Measurements from ENCODE around the gene ALPK3. TPM values are rescaled to one million over a fixed set of nuclear protein-coding genes. Genes with fewer than 3 reads are reported as not detected.

ALPK3 gene
- total RNA-seq, 1 donor from 2014 or later: 0.34 TPM

GRCh38 chr15:84804005-84804900 is 12.9 kb upstream of the ALPK3 start:
- H3K4me3 Mint-ChIP-seq (ENCODE audit: low read depth): no peak overlapping the region
- peaks cover 44% of the 10 kb centered on the region for H3K36me3 Mint-ChIP-seq (ENCODE audit: low read depth)
- no peaks in the 10 kb centered on the region for H3K27me3 Mint-ChIP-seq (ENCODE audit: low read depth)
- intact Hi-C loops (cut with micrococcal nuclease): no loop called here
- no peak for DNase-seq (ENCODE audit: low spot score)
- no peak overlapping the region for H3K27ac Mint-ChIP-seq
- no peaks in the 10 kb centered on the region for H3K9me3 Mint-ChIP-seq
- peaks cover 9% of the 10 kb centered on the region for H3K4me1 Mint-ChIP-seq (ENCODE audit: low read depth)

- Mint-ChIP-seq H3K4me1 (ENCODE audit: low read depth) (peaks cover 9% of the 10 kb centered on the region), H3K27me3 (ENCODE audit: low read depth) (no peaks in the 10 kb centered on the region), H3K4me3 (ENCODE audit: low read depth) (no peak overlapping the region), H3K36me3 (ENCODE audit: low read depth) (peaks cover 42% of the 10 kb centered on the region), H3K9me3 (no peaks in the 10 kb centered on the region), H3K27ac (no peak overlapping the region)
- DNase-seq (ENCODE audit: low spot score): no peak
- intact Hi-C loops (cut with micrococcal nuclease): no loop called here
Observed at GRCh38 chr15:84805221-84805620, 11.9 kb upstream of the ALPK3 start.

- Mint-ChIP-seq H3K27me3 (ENCODE audit: low read depth) (no peaks in the 10 kb centered on the region), H3K4me3 (ENCODE audit: low read depth) (no peak overlapping the region), H3K4me1 (ENCODE audit: low read depth) (peaks cover 9% of the 10 kb centered on the region), H3K9me3 (no peaks in the 10 kb centered on the region), H3K27ac (no peak overlapping the region), H3K36me3 (ENCODE audit: low read depth) (peaks cover 35% of the 10 kb centered on the region)
- intact Hi-C loops (cut with micrococcal nuclease): no loop called here
- no peak for DNase-seq (ENCODE audit: low spot score)
Observed at GRCh38 chr15:84807228-84807627, 9.9 kb upstream of the ALPK3 start.

GRCh38 chr15:84810073-84810840 is 6.9 kb upstream of the ALPK3 start:
- intact Hi-C loops (cut with micrococcal nuclease): no loop called here
- no peak overlapping the region for H3K4me3 Mint-ChIP-seq (ENCODE audit: low read depth)
- no peak for DNase-seq (ENCODE audit: low spot score)
- H3K9me3 Mint-ChIP-seq: no peaks in the 10 kb centered on the region
- H3K27ac Mint-ChIP-seq: no peak overlapping the region
- H3K27me3 Mint-ChIP-seq (ENCODE audit: low read depth): no peaks in the 10 kb centered on the region
- peaks cover 9% of the 10 kb centered on the region for H3K4me1 Mint-ChIP-seq (ENCODE audit: low read depth)
- peaks cover 7% of the 10 kb centered on the region for H3K36me3 Mint-ChIP-seq (ENCODE audit: low read depth)

- peaks cover 9% of the 10 kb centered on the region for H3K4me1 Mint-ChIP-seq (ENCODE audit: low read depth)
- H3K36me3 Mint-ChIP-seq (ENCODE audit: low read depth): peaks cover 4% of the 10 kb centered on the region
- intact Hi-C loops (cut with micrococcal nuclease): no loop called here
- no peak for DNase-seq (ENCODE audit: low spot score)
- no peaks in the 10 kb centered on the region for H3K9me3 Mint-ChIP-seq
- no peak overlapping the region for H3K4me3 Mint-ChIP-seq (ENCODE audit: low read depth)
- H3K27ac Mint-ChIP-seq: no peak overlapping the region
- H3K27me3 Mint-ChIP-seq (ENCODE audit: low read depth): peaks cover 4% of the 10 kb centered on the region
Observed at GRCh38 chr15:84811151-84811550, 6.0 kb upstream of the ALPK3 start.

- intact Hi-C loops (cut with micrococcal nuclease): no loop called here
- Mint-ChIP-seq H3K27ac (no peak overlapping the region), H3K4me3 (ENCODE audit: low read depth) (no peak overlapping the region), H3K27me3 (ENCODE audit: low read depth) (peaks cover 6% of the 10 kb centered on the region), H3K9me3 (no peaks in the 10 kb centered on the region), H3K36me3 (ENCODE audit: low read depth) (no peaks in the 10 kb centered on the region), H3K4me1 (ENCODE audit: low read depth) (peaks cover 8% of the 10 kb centered on the region)
- DNase-seq (ENCODE audit: low spot score): no peak
Observed at GRCh38 chr15:84811828-84812227, 5.3 kb upstream of the ALPK3 start.

GRCh38 chr15:84812842-84813241 is 4.3 kb upstream of the ALPK3 start:
- intact Hi-C loops (cut with micrococcal nuclease): no loop called here
- Mint-ChIP-seq H3K27ac (no peak overlapping the region), H3K9me3 (no peaks in the 10 kb centered on the region), H3K4me1 (ENCODE audit: low read depth) (peaks cover 2% of the 10 kb centered on the region), H3K36me3 (ENCODE audit: low read depth) (no peaks in the 10 kb centered on the region), H3K27me3 (ENCODE audit: low read depth) (peaks cover 6% of the 10 kb centered on the region), H3K4me3 (ENCODE audit: low read depth) (no peak overlapping the region)
- no peak for DNase-seq (ENCODE audit: low spot score)

- Mint-ChIP-seq H3K36me3 (ENCODE audit: low read depth) (no peaks in the 10 kb centered on the region), H3K27ac (no peak overlapping the region), H3K27me3 (ENCODE audit: low read depth) (peaks cover 6% of the 10 kb centered on the region), H3K4me3 (ENCODE audit: low read depth) (no peak overlapping the region), H3K9me3 (no peaks in the 10 kb centered on the region), H3K4me1 (ENCODE audit: low read depth) (peaks cover 6% of the 10 kb centered on the region)
- intact Hi-C loops (cut with micrococcal nuclease): no loop called here
- no peak for DNase-seq (ENCODE audit: low spot score)
Observed at GRCh38 chr15:84813435-84813834, 3.7 kb upstream of the ALPK3 start.

- Mint-ChIP-seq H3K27ac (no peak overlapping the region), H3K4me1 (ENCODE audit: low read depth) (peaks cover 6% of the 10 kb centered on the region), H3K27me3 (ENCODE audit: low read depth) (peaks cover 6% of the 10 kb centered on the region), H3K36me3 (ENCODE audit: low read depth) (no peaks in the 10 kb centered on the region), H3K9me3 (no peaks in the 10 kb centered on the region), H3K4me3 (ENCODE audit: low read depth) (no peak overlapping the region)
- no peak for DNase-seq (ENCODE audit: low spot score)
- intact Hi-C loops (cut with micrococcal nuclease): no loop called here
Observed at GRCh38 chr15:84813931-84814330, 3.2 kb upstream of the ALPK3 start.

GRCh38 chr15:84814916-84815315 is 2.2 kb upstream of the ALPK3 start:
- no peak for DNase-seq (ENCODE audit: low spot score)
- Mint-ChIP-seq H3K36me3 (ENCODE audit: low read depth) (no peaks in the 10 kb centered on the region), H3K27me3 (ENCODE audit: low read depth) (peaks cover 6% of the 10 kb centered on the region), H3K9me3 (no peaks in the 10 kb centered on the region), H3K27ac (no peak overlapping the region), H3K4me1 (ENCODE audit: low read depth) (peaks cover 6% of the 10 kb centered on the region), H3K4me3 (ENCODE audit: low read depth) (no peak overlapping the region)
- intact Hi-C loops (cut with micrococcal nuclease): no loop called here

GRCh38 chr15:84817466-84818081 is 418 bp downstream of the ALPK3 start:
- H3K4me3 Mint-ChIP-seq (ENCODE audit: low read depth): no peak overlapping the region
- H3K4me1 Mint-ChIP-seq (ENCODE audit: low read depth): peaks cover 6% of the 10 kb centered on the region
- H3K36me3 Mint-ChIP-seq (ENCODE audit: low read depth): no peaks in the 10 kb centered on the region
- H3K27ac Mint-ChIP-seq: no peak overlapping the region
- no peak for DNase-seq (ENCODE audit: low spot score)
- H3K27me3 Mint-ChIP-seq (ENCODE audit: low read depth): peaks cover 6% of the 10 kb centered on the region
- H3K9me3 Mint-ChIP-seq: no peaks in the 10 kb centered on the region
- intact Hi-C loops (cut with micrococcal nuclease): no loop called here

GRCh38 chr15:84818261-84819131 is 1.3 kb downstream of the ALPK3 start:
- H3K27ac Mint-ChIP-seq: no peak overlapping the region
- DNase-seq (ENCODE audit: low spot score): no peak
- intact Hi-C loops (cut with micrococcal nuclease): no loop called here
- H3K4me1 Mint-ChIP-seq (ENCODE audit: low read depth): peaks cover 6% of the 10 kb centered on the region
- H3K9me3 Mint-ChIP-seq: no peaks in the 10 kb centered on the region
- H3K36me3 Mint-ChIP-seq (ENCODE audit: low read depth): no peaks in the 10 kb centered on the region
- H3K4me3 Mint-ChIP-seq (ENCODE audit: low read depth): no peak overlapping the region
- peaks cover 6% of the 10 kb centered on the region for H3K27me3 Mint-ChIP-seq (ENCODE audit: low read depth)

Data from activated T-helper 2 cell treated with anti-CD3 and anti-CD28 coated beads, Interferon-gamma antibody, Interleukin-2, Interleukin-4, amounts not matched to agents 10 μg/mL and 5 μg/mL and 100 μg/mL, durations not matched to agents 14 hours and 24 hours and 36 hours (primary cell).